Upper lobe of right lung (tissue), 1 donor: Measurements from ENCODE around the gene RHOBTB3. TPM values are rescaled to one million over a fixed set of nuclear protein-coding genes. Genes with fewer than 3 reads are reported as not detected.

Source experiments
- ATAC-seq: fragments of 200-7000 bp; cut with Tn5 transposase; one replicate; pipeline ENCODE4 v1.9.1; 2020; ENCODE audit warnings: mild to moderate bottlenecking, moderate library complexity
- DNase-seq: peaks from one replicate; pipeline ENCODE4 v3.0.0-alpha.2; 2020
- H3K27ac ChIP-seq: fragments of 200-600 bp; one replicate; pipeline ENCODE4 v1.8.0; 2022
- H3K27me3 ChIP-seq: fragments of 200-600 bp; one replicate; pipeline ENCODE4 v1.8.0; 2022; ENCODE audit warnings: mild to moderate bottlenecking
- H3K36me3 ChIP-seq: fragments of 200-600 bp; one replicate; pipeline ENCODE4 v1.8.0; 2022
- H3K4me1 ChIP-seq: fragments of 200-600 bp; one replicate; pipeline ENCODE4 v1.8.0; 2022
- H3K4me3 ChIP-seq: fragments of 200-600 bp; one replicate; pipeline ENCODE4 v1.8.0; 2022; ENCODE audit warnings: mild to moderate bottlenecking
- H3K9me3 ChIP-seq: fragments of 200-600 bp; one replicate; pipeline ENCODE4 v1.8.0; 2022
- intact Hi-C: fragments of 100-400 bp; cut with DNase I; formaldehyde crosslinking; loops from one replicate; pipeline ENCODE4 v1.11.0; 2022
- total RNA-seq: library from RNA; stranded (reverse); fragmentation: NEBNext Ultra II Directional; extraction: Animal tissue kit (Norgen Biotek cat#: 25700); gene quantifications from one replicate; pipeline ENCODE4 v1.2.1, GENCODE V29; 2021
- TF ChIP-seq, protein P1 (sequence below): fragments of 200-600 bp; IDR thresholded peaks from one replicate; pipeline ENCODE4 v1.8.0; 2022; ENCODE audit warnings: antibody characterized with exemption
- donor health status: DM: no; HTN: yes; CAD: no; lungs with severe emphysema.

RHOBTB3 gene
- total RNA-seq, 1 donor from 2014 or later: 54.2 TPM

GRCh38 chr5:95782181-95782580 lies 51.0 kb downstream of the RHOBTB3 start:
- H3K4me3 ChIP-seq: no peak overlapping the region
- intact Hi-C loops: loop anchor here (5.0 kb wide), 1 partner anchor 65 kb away; no protein-coding TSS in a partner anchor
- no peaks in the 10 kb centered on the region for H3K9me3 ChIP-seq
- peaks cover 20% of the 10 kb centered on the region for H3K4me1 ChIP-seq
- no peak for DNase-seq
- H3K27me3 ChIP-seq: no peaks in the 10 kb centered on the region
- H3K27ac ChIP-seq: no peak overlapping the region
- no peaks in the 10 kb centered on the region for H3K36me3 ChIP-seq
- TF ChIP-seq, protein P1, sequence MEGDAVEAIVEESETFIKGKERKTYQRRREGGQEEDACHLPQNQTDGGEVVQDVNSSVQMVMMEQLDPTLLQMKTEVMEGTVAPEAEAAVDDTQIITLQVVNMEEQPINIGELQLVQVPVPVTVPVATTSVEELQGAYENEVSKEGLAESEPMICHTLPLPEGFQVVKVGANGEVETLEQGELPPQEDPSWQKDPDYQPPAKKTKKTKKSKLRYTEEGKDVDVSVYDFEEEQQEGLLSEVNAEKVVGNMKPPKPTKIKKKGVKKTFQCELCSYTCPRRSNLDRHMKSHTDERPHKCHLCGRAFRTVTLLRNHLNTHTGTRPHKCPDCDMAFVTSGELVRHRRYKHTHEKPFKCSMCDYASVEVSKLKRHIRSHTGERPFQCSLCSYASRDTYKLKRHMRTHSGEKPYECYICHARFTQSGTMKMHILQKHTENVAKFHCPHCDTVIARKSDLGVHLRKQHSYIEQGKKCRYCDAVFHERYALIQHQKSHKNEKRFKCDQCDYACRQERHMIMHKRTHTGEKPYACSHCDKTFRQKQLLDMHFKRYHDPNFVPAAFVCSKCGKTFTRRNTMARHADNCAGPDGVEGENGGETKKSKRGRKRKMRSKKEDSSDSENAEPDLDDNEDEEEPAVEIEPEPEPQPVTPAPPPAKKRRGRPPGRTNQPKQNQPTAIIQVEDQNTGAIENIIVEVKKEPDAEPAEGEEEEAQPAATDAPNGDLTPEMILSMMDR: no peak
- no peak for ATAC-seq

DNA sequence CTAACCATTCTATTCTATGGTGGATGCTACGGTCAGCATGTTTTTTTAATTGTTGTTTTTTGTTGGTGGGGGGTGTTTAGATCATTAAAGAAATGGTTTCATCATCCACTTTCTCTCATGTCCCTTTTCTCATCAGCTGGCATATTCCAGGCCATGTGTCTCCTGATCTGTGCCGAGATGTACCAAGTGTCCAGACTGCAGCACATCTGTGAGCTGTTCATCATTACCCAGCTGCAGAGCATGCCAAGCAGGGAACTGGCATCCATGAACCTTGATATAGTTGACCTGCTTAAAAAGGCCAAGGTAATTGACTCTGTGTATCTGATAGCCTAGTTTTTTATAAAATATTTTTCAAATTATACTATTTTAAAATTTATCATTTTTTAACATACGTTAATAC lies 52.5 kb downstream of the RHOBTB3 start:
- Histone ChIP-seq H3K4me3 (no peak overlapping the region), H3K36me3 (peaks cover 9% of the 10 kb centered on the region), H3K9me3 (no peaks in the 10 kb centered on the region), H3K27ac (no peak overlapping the region), H3K27me3 (no peaks in the 10 kb centered on the region), H3K4me1 (peaks cover 20% of the 10 kb centered on the region)
- DNase-seq: no peak
- TF ChIP-seq, protein P1: no peak
- intact Hi-C loops: loop anchor here (5.0 kb wide), 1 partner anchor 64 kb away; no protein-coding TSS in a partner anchor
- ATAC-seq: no peak

DNA sequence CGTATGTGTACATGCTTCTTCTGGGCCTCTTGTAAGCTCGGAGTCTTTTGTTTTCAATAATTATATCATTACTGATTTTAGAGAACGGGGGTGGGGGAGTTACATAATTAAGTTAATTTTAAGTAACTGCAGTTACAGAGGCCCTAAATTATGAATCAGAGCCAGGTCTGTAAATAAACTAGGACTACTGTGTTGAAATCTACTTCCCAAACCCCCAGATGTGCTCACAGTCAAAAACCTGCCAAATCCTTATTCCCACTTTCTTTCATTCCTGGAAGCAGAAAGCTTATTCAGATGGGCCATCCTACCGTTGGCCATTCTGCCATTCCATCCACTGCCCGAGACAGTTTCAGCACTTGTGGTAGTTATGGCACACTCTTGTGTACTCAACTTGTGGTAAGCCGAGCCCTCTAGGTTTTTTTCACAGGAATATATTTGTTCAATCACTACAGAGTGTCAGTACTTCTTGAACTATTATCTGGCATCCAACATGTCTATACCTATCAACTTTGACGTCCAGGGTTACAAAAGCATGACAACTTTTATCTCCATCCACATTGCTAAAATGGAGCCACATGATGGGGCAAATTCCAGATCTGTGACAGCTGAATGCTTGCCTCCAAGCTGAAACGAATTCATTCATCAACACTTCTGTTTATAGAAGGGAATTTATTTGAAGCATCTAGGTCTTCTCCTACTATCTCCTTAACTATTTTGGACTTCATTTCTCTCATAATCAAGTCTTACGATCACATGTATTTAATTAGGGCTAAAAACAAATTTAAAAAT lies 53.6 kb downstream of the RHOBTB3 start:
- Histone ChIP-seq H3K27ac (no peak overlapping the region), H3K4me3 (no peak overlapping the region), H3K36me3 (peaks cover 9% of the 10 kb centered on the region), H3K4me1 (peaks cover 15% of the 10 kb centered on the region), H3K9me3 (no peaks in the 10 kb centered on the region), H3K27me3 (no peaks in the 10 kb centered on the region)
- TF ChIP-seq, protein P1: no peak
- DNase-seq (no peak), ATAC-seq (no peak)
- intact Hi-C loops: loop anchor here (5.0 kb wide), 1 partner anchor 63 kb away; no protein-coding TSS in a partner anchor

- no peaks in the 10 kb centered on the region for H3K27me3 ChIP-seq
- intact Hi-C loops: no loop called here
- peak; percentile 41 for ATAC-seq
- H3K27ac ChIP-seq: no peak overlapping the region
- no peak overlapping the region for H3K4me3 ChIP-seq
- no peaks in the 10 kb centered on the region for H3K9me3 ChIP-seq
- no peak for DNase-seq
- TF ChIP-seq, protein P1: no peak
- peaks cover 9% of the 10 kb centered on the region for H3K36me3 ChIP-seq
- no peaks in the 10 kb centered on the region for H3K4me1 ChIP-seq
Observed at GRCh38 chr5:95786821-95787418, 55.8 kb downstream of the RHOBTB3 start.

GRCh38 chr5:95788493-95788892 lies 57.4 kb downstream of the RHOBTB3 start:
- no peaks in the 10 kb centered on the region for H3K9me3 ChIP-seq
- intact Hi-C loops: no loop called here
- DNase-seq (no peak), ATAC-seq (no peak)
- TF ChIP-seq, protein P1: no peak
- H3K27ac ChIP-seq: no peak overlapping the region
- H3K4me1 ChIP-seq: no peaks in the 10 kb centered on the region
- H3K27me3 ChIP-seq: no peaks in the 10 kb centered on the region
- no peak overlapping the region for H3K4me3 ChIP-seq
- peaks cover 9% of the 10 kb centered on the region for H3K36me3 ChIP-seq
